Esophagus squamous epithelium (tissue), 5 donors: ENCODE measurements around the gene DUSP15. TPM values are rescaled to one million over a fixed set of nuclear protein-coding genes. Genes with fewer than 3 reads are reported as not detected.

ENCODE experiments used
- DNase-seq: peaks from one replicate; lab custom pipeline; 2025; lab: John Stamatoyannopoulos, UW
- H3K27ac ChIP-seq, 4 donors: fragments of 200-600 bp; sonication (generic); one replicate each; pipeline ENCODE4 v1.5.1; 2016 to 2019; ENCODE audit warnings: mild to moderate bottlenecking in 1 of 4
- H3K27me3 ChIP-seq, 4 donors: fragments of 200-600 bp; sonication (generic); 1 replicate in 3 of 4; 2 replicates in 1 of 4; pipeline versions ENCODE4 v1.5.1 to v1.6.0; 2017 to 2021; ENCODE audit warnings: antibody characterized with exemption in 1 of 4
- H3K36me3 ChIP-seq, 3 donors: fragments of 200-600 bp; sonication (generic); one replicate each; pipeline ENCODE4 v1.5.1; 2016 to 2019
- H3K4me1 ChIP-seq, 3 donors: fragments of 200-600 bp; sonication (generic); one replicate each; pipeline ENCODE4 v1.5.1; 2017 to 2019
- H3K4me3 ChIP-seq, 4 donors: fragments of 200-600 bp; sonication (generic); 1 replicate in 3 of 4; 2 replicates in 1 of 4; pipeline ENCODE4 v1.5.1; 2016 to 2019; ENCODE audit warnings: mild to moderate bottlenecking in 2 of 4, moderate library complexity in 1 of 4
- H3K9me3 ChIP-seq, 3 donors: fragments of 200-600 bp; sonication (generic); one replicate each; pipeline ENCODE4 v1.5.1; 2016 to 2019
- CTCF ChIP-seq, 6 experiments: fragments of 450-650 bp in 4 of 6; fragments of 200-600 bp in 2 of 6; sonication (generic) in 2 of 6; IDR thresholded peaks; one replicate each; pipeline ENCODE4 v1.5.1; 2016 to 2019; ENCODE audit warnings: antibody characterized with exemption in 6 of 6, mild to moderate bottlenecking in 4 of 6, moderate library complexity in 4 of 6
- POLR2A ChIP-seq, 4 donors: fragments of 450-650 bp; IDR thresholded peaks; one replicate each; pipeline ENCODE4 v1.6.1; 2017; ENCODE audit warnings: antibody characterized with exemption in 4 of 4, mild to moderate bottlenecking in 4 of 4, moderate library complexity in 3 of 4
- WGBS, 2 donors: methylation state at CpG; one replicate each; pipeline ENCODE4 v1.1.5; 2018; 5-methylcytosine and 5-hydroxymethylcytosine counted together
- intact Hi-C: fragments of 100-400 bp; cut with DNase I; formaldehyde crosslinking; loops from one replicate; pipeline ENCODE4 v1.15.0; 2022
- total RNA-seq, 4 donors: library from RNA; depleted of rRNA; stranded (reverse); fragments of >200 nt; gene quantifications; one replicate each; pipeline ENCODE4 v1.1.0, GENCODE V29; 2016
- donor health status: DM: yes; HTN: yes; CAD: no.

Gene DUSP15
- total RNA-seq, 4 donors from 2014 or later, result 0.32 to 0.44 (median 0.38) TPM

DNA sequence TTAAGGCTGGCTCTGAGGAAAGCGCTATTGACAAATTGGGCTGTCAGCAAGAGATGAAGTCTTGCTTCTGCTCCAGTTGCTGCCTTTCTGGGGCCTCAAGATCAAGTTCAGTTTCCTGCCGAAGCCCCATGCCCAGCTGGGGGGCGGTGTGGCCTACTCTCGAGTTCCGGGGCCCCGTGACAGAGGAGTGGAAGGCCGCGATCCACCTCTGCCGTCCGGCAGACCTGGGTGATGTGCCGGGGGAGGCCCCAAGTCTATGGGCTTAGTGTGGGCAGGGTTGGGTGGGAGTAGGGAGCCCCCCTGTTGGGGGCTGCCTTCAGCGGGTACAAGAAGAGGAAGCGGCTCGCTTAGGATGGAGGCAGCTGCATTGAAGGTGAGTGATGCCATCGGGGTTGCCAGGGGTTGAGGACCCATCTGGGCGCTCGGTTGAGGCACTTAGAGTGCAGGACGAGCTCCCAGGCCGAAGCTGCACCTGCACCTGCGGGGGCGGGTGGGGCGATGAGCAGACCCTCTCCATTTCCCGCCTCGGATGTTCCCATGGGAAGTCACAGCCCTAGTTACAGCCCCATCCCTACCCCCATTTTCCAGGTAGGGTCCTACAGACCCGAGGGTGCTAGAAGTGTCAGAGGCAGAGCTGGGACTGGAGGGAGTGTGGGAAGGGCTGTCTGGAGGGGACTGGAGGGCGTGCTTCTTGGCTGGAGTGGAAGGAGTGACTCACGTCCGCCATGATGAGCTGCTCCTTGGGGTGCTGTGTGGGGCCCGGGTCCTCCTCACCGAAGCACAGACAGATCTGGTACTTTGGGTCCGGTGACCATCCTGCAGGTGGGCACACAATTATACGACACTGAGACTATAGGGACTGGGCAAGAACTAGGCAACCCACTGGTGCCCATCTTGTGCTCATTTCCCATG is 22.0 kb downstream of the DUSP15 start:
- no peak overlapping the region for H3K27ac ChIP-seq
- WGBS, 2 donors, result 80 to 88% methylated on average over 20 to 24 of the region's 32 CpGs
- no peak for DNase-seq
- intact Hi-C loops, result no loop called here
- peaks cover 0 to 64% (median 0%) of the 10 kb centered on the region in 4 donors for H3K27me3 ChIP-seq
- peaks cover 3 to 54% (median 13%) of the 10 kb centered on the region in 3 donors for H3K4me1 ChIP-seq
- no peak for TF ChIP-seq POLR2A (IDR thresholded peaks at IDR 0.05)
- H3K36me3 ChIP-seq, result no peaks in the 10 kb centered on the region
- no peaks in the 10 kb centered on the region for H3K9me3 ChIP-seq
- H3K4me3 ChIP-seq, result no peak overlapping the region

GRCh38 chr20:31846793-31847138 is 23.6 kb downstream of the DUSP15 start:
- WGBS, 2 donors, result 86 to 100% methylated on average over 1 to 2 of the region's 3 CpGs
- Histone ChIP-seq H3K27ac (no peak overlapping the region), H3K4me1 (peaks cover 0 to 59% (median 13%) of the 10 kb centered on the region in 3 donors), H3K27me3 (peaks cover 0 to 55% (median 0%) of the 10 kb centered on the region in 4 donors), H3K9me3 (no peaks in the 10 kb centered on the region), H3K4me3 (no peak overlapping the region), H3K36me3 (no peaks in the 10 kb centered on the region)
- no peak for TF ChIP-seq POLR2A (IDR thresholded peaks at IDR 0.05)
- TF ChIP-seq CTCF (IDR thresholded peaks at IDR 0.05), result no peak
- intact Hi-C loops, result no loop called here
- DNase-seq, result no peak

DNA sequence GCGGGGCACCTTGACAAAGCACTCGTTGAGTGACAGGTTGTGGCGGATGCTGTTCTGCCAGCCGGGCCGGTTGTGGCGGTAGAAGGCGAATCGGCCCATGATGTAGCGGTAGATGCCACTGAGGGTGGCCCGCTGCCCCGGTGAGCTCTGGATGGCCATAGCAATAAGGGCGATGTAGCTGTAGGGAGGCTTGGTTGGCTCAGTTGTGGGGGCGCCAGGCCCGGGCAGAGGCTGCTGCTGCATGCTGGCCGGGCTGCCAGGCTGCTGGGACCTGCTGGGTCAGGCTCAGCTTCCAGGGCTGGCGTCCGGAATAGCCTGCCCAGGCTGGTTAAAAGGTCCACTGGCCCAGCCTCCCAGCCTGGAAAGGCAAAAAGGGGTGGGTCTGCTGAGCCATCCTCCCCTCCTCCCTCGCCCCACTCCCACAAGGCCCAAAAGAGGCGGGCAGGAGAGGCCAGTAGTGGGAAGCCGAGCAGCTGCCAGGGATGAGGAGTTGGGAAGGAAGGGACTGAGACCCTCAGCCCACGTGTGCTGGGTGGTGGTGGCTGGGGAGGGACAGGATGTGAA is 24.9 kb downstream of the DUSP15 start, which contains the start of gene FOXS1:
FOXS1 (minus strand) TSS at position 305 of the 564 bp plus-strand sequence; CDS start at position 243, 62 bp downstream.
- H3K27ac ChIP-seq, result peak within 1 kb of the TSS in 3 of 4 donors; percentile 20 to 61 (median 55)
- 31 to 38% methylated on average over 2 to 10 of the region's 21 CpGs for WGBS, 2 donors
- H3K36me3 ChIP-seq, result no peaks in the 10 kb centered on the region
- H3K27me3 ChIP-seq, result peaks cover 0 to 47% (median 0%) of the 10 kb centered on the region in 4 donors
- no peak for TF ChIP-seq CTCF (IDR thresholded peaks at IDR 0.05)
- no peak for TF ChIP-seq POLR2A (IDR thresholded peaks at IDR 0.05)
- no peak for DNase-seq
- H3K4me3 ChIP-seq, result peak within 1 kb of the TSS in 3 of 4 donors; percentile 9 to 42 (median 27)
- intact Hi-C loops, result no loop called here
- H3K4me1 ChIP-seq, result peaks cover 0 to 48% (median 13%) of the 10 kb centered on the region in 3 donors
- no peaks in the 10 kb centered on the region for H3K9me3 ChIP-seq

GRCh38 chr20:31844737-31845299 is 25.5 kb downstream of the DUSP15 start:
- Histone ChIP-seq H3K4me3 (peak overlapping the region in 3 of 4 donors; percentile 9 to 42 (median 27)), H3K4me1 (peaks cover 0 to 43% (median 13%) of the 10 kb centered on the region in 3 donors), H3K27ac (peak overlapping the region in 3 of 4 donors; percentile 20 to 61 (median 51)), H3K27me3 (peaks cover 0 to 41% (median 0%) of the 10 kb centered on the region in 4 donors), H3K9me3 (no peaks in the 10 kb centered on the region), H3K36me3 (no peaks in the 10 kb centered on the region)
- TF ChIP-seq POLR2A (IDR thresholded peaks at IDR 0.05) (no peak), CTCF (IDR thresholded peaks at IDR 0.05) (no peak)
- WGBS, 2 donors, result 79 to 83% methylated on average over 7 to 11 of the region's 28 CpGs
- no peak for DNase-seq
- intact Hi-C loops, result no loop called here

- H3K36me3 ChIP-seq, result no peaks in the 10 kb centered on the region
- H3K4me1 ChIP-seq, result peaks cover 0 to 34% (median 7%) of the 10 kb centered on the region in 3 donors
- H3K27me3 ChIP-seq, result peaks cover 0 to 36% (median 0%) of the 10 kb centered on the region in 4 donors
- H3K9me3 ChIP-seq, result no peaks in the 10 kb centered on the region
- peak overlapping the region in 2 of 4 donors; percentile 55 to 61 for H3K27ac ChIP-seq
- WGBS, 2 donors, result 31 to 33% methylated on average over 4 to 5 of the region's 5 CpGs
- peak overlapping the region in 2 of 4 donors; percentile 27 to 42 for H3K4me3 ChIP-seq
- no peak for TF ChIP-seq POLR2A (IDR thresholded peaks at IDR 0.05)
- TF ChIP-seq CTCF (IDR thresholded peaks at IDR 0.05), result no peak
- no peak for DNase-seq
- intact Hi-C loops, result no loop called here
These were observed 26.4 kb downstream of the DUSP15 start for GRCh38 chr20:31843881-31844280.
